H9 (cell line): Measurements from ENCODE around the gene SLAMF6. TPM values are rescaled to one million over a fixed set of nuclear protein-coding genes. Genes with fewer than 3 reads are reported as not detected.

Experiments
- DNase-seq: peaks from one replicate; pipeline ENCODE4 v3.0.0-alpha.2; 2017
- H2AFZ ChIP-seq: one replicate; pipeline ENCODE4 v1.6.1; 2013; ENCODE audit warnings: mild to moderate bottlenecking, low read length, control low read depth, moderate library complexity
- H2AK5ac ChIP-seq: 2 replicates; pipeline ENCODE4 v1.6.1; 2013; ENCODE audit warnings: low read length, control low read depth, mixed read lengths; ENCODE audit not compliant: insufficient read length
- H2BK120ac ChIP-seq: one replicate; pipeline ENCODE4 v1.6.1; 2013; ENCODE audit warnings: low read depth, mild to moderate bottlenecking, low read length, control low read depth, inconsistent platforms; ENCODE audit not compliant: poor library complexity, severe bottlenecking
- H2BK12ac ChIP-seq: 2 replicates; pipeline ENCODE4 v1.6.1; 2013; ENCODE audit warnings: low read length, control low read depth, mixed read lengths, low read depth; ENCODE audit not compliant: insufficient read length
- H2BK15ac ChIP-seq: 2 replicates; pipeline ENCODE4 v1.6.1; 2013; ENCODE audit warnings: low read depth, low read length, control low read depth
- H2BK20ac ChIP-seq: one replicate; pipeline ENCODE4 v1.6.1; 2013; ENCODE audit warnings: low read depth, mild to moderate bottlenecking, low read length, control low read depth, inconsistent platforms; ENCODE audit not compliant: poor library complexity, severe bottlenecking
- H2BK5ac ChIP-seq: 2 replicates; pipeline ENCODE4 v1.6.1; 2013; ENCODE audit warnings: low read length, control low read depth, mixed read lengths; ENCODE audit not compliant: insufficient read length
- H3K14ac ChIP-seq: 2 replicates; pipeline ENCODE4 v1.6.1; 2013; ENCODE audit warnings: low read length, control low read depth; ENCODE audit not compliant: insufficient read depth
- H3K18ac ChIP-seq: 2 replicates; pipeline ENCODE4 v1.6.1; 2013; ENCODE audit warnings: low read depth, mild to moderate bottlenecking, mixed read lengths, low read length, control low read depth; ENCODE audit not compliant: insufficient read length
- H3K23ac ChIP-seq: 2 replicates; pipeline ENCODE4 v1.6.1; 2013; ENCODE audit warnings: low read length, control low read depth, mixed read lengths, low read depth; ENCODE audit not compliant: insufficient read length
- H3K23me2 ChIP-seq: 2 replicates; pipeline ENCODE4 v1.6.1; 2013; ENCODE audit warnings: low read depth, mild to moderate bottlenecking, mixed read lengths, low read length, control low read depth; ENCODE audit not compliant: insufficient read length, poor library complexity, severe bottlenecking
- H3K27ac ChIP-seq: 2 replicates; pipeline ENCODE4 v1.5.1; 2013; ENCODE audit warnings: low read length, control low read depth, mixed read lengths, low read depth; ENCODE audit not compliant: insufficient read length
- H3K27me3 ChIP-seq: 2 replicates; pipeline ENCODE4 v1.6.1; 2013; ENCODE audit warnings: low read length, control low read depth, inconsistent platforms; ENCODE audit not compliant: insufficient read depth
- H3K4ac ChIP-seq: 2 replicates; pipeline ENCODE4 v1.6.1; 2013; ENCODE audit warnings: low read depth, mild to moderate bottlenecking, control low read depth, inconsistent platforms, low read length, moderate library complexity
- H3K4me1 ChIP-seq: 2 replicates; pipeline ENCODE4 v1.6.1; 2013; ENCODE audit warnings: low read length, control low read depth, inconsistent platforms; ENCODE audit not compliant: insufficient read depth
- H3K4me2 ChIP-seq: 2 replicates; pipeline ENCODE4 v1.6.1; 2013; ENCODE audit warnings: low read length, control low read depth, mixed read lengths; ENCODE audit not compliant: insufficient read length, insufficient read depth
- H3K56ac ChIP-seq: 2 replicates; pipeline ENCODE4 v1.6.1; 2013; ENCODE audit warnings: low read depth, mild to moderate bottlenecking, mixed read lengths, low read length, control low read depth; ENCODE audit not compliant: insufficient read length
- H3K79me1 ChIP-seq: 2 replicates; pipeline ENCODE4 v1.6.1; 2013; ENCODE audit warnings: low read depth, mild to moderate bottlenecking, moderate library complexity, low read length, control low read depth, inconsistent platforms; ENCODE audit not compliant: insufficient read depth, poor library complexity, severe bottlenecking
- H3K79me2 ChIP-seq: 2 replicates; pipeline ENCODE4 v1.6.1; 2013; ENCODE audit warnings: low read length, control low read depth, inconsistent platforms; ENCODE audit not compliant: insufficient read depth
- H3K9ac ChIP-seq: 2 replicates; pipeline ENCODE4 v1.6.1; 2013; ENCODE audit warnings: low read length, control low read depth, mixed read lengths; ENCODE audit not compliant: insufficient read length; ENCODE audit errors: extremely low read depth
- H3K9me3 ChIP-seq: one replicate; pipeline ENCODE4 v1.6.1; 2013; ENCODE audit warnings: low read depth, low read length, inconsistent platforms; ENCODE audit not compliant: control insufficient read depth
- H3T11ph ChIP-seq: one replicate; pipeline ENCODE4 v1.6.1; 2013; ENCODE audit warnings: mild to moderate bottlenecking, low read length, control low read depth, inconsistent platforms
- H4K20me1 ChIP-seq: one replicate; pipeline ENCODE4 v1.6.1; 2013; ENCODE audit not compliant: control insufficient read depth, insufficient read length, insufficient read depth
- H4K5ac ChIP-seq: 2 replicates; pipeline ENCODE4 v1.6.1; 2013; ENCODE audit warnings: low read depth, mild to moderate bottlenecking, mixed read lengths, low read length, control low read depth; ENCODE audit not compliant: insufficient read length
- H4K8ac ChIP-seq: replicated peaks from 2 replicates; pipeline ENCODE4 v1.6.1; 2013; ENCODE audit warnings: low read length, control low read depth, mixed read lengths, low read depth; ENCODE audit not compliant: insufficient read length
- H4K91ac ChIP-seq: 2 replicates; pipeline ENCODE4 v1.6.1; 2013; ENCODE audit warnings: low read depth, mild to moderate bottlenecking, moderate library complexity, mixed read lengths, low read length, control low read depth; ENCODE audit not compliant: insufficient read length
- H3K27ac Mint-ChIP-seq, 3 experiments: 2 replicates in 2 of 3; 3 replicates in 1 of 3; pipeline ENCODE4 v1.8.0; 2020 to 2021; ENCODE audit warnings: mixed read lengths in 3 of 3, mild to moderate bottlenecking in 1 of 3, moderate library complexity in 1 of 3
- H3K27me3 Mint-ChIP-seq: 2 replicates; pipeline ENCODE4 v1.8.0; 2021; ENCODE audit warnings: low read depth, mild to moderate bottlenecking, moderate library complexity, mixed read lengths
- H3K36me3 Mint-ChIP-seq, 3 experiments: 2 replicates in 2 of 3; 3 replicates in 1 of 3; pipeline ENCODE4 v1.8.0; 2020 to 2021; ENCODE audit warnings: low read depth in 3 of 3, mixed read lengths in 3 of 3; ENCODE audit not compliant: insufficient read depth in 1 of 3
- H3K4me1 Mint-ChIP-seq, 2 experiments: 2 replicates each; pipeline ENCODE4 v1.8.0; 2020; ENCODE audit warnings: mixed read lengths in 2 of 2
- H3K4me3 Mint-ChIP-seq, 2 experiments: 2 replicates in 1 of 2; 3 replicates in 1 of 2; pipeline ENCODE4 v1.8.0; 2020 to 2021; ENCODE audit warnings: mild to moderate bottlenecking in 2 of 2, mixed read lengths in 2 of 2, moderate library complexity in 1 of 2
- H3K9me3 Mint-ChIP-seq, 2 experiments: 2 replicates in 1 of 2; 3 replicates in 1 of 2; pipeline ENCODE4 v1.8.0; 2020; ENCODE audit warnings: mild to moderate bottlenecking in 2 of 2, mixed read lengths in 2 of 2, moderate library complexity in 1 of 2
- WGBS: extraction: QIAGEN DNeasy Blood & Tissue Kit; methylation state at CpG from one replicate; pipeline ENCODE4 v1.1.7; 2013; ENCODE audit warnings: missing lambda C conversion rate, low lambda C conversion rate, mixed read lengths; ENCODE audit not compliant: insufficient read length; ENCODE audit errors: extremely low coverage; 5-methylcytosine and 5-hydroxymethylcytosine counted together
- total RNA-seq: library from RNA; stranded (reverse); gene quantifications from 2 replicates; pipeline ENCODE4 v1.2.1, GENCODE V29; 2021
- TF ChIP-seq, protein P1 (sequence below): fragments of 200-600 bp; sonication (generic); conservative IDR thresholded peaks from 3 replicates; pipeline ENCODE4 v1.8.0; 2021; ENCODE audit warnings: antibody characterized with exemption, mild to moderate bottlenecking

The SLAMF6 gene
- total RNA-seq, 1 experiment from 2014 or later = not detected

DNA sequence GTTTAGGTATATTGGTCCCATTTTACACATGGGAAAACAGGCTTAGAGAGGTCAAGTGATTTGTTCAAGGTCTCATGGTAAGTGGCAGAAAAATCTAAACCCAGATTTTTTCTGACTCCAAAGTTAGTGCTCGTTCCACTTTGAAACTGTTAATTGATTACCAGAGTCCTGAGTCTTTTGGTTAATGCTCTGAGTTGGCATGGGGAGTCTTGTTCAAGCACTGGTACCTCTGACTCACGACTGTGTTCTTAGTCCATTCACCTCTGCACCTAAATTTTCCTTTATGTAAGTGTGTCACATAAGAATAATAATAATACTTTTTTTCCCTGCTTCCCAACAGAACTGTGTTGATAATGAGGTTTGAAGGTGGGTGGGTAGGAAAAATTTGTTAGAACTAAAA, 63.4 kb downstream of the SLAMF6 start:
- H3K23ac ChIP-seq = no peak overlapping the region
- H3K4ac ChIP-seq = no peak overlapping the region
- DNase-seq = no peak
- H3K18ac ChIP-seq = no peak overlapping the region
- H3K79me2 ChIP-seq = no peaks in the 10 kb centered on the region
- no peak overlapping the region for H3K4me3 Mint-ChIP-seq
- no peak overlapping the region for H4K8ac ChIP-seq
- peaks cover 24 to 29% of the 10 kb centered on the region in 2 experiments for H3K4me1 Mint-ChIP-seq
- H4K5ac ChIP-seq = no peak overlapping the region
- H3K4me1 ChIP-seq = no peaks in the 10 kb centered on the region; the same call in 1 of the 2 replicates
- no CpG with 5 or more reads among the region's 2 CpGs for WGBS
- H3K27ac Mint-ChIP-seq = no peak overlapping the region
- H2AK5ac ChIP-seq = no peak overlapping the region
- H3K9ac ChIP-seq = no peak overlapping the region
- no peak overlapping the region for H2BK5ac ChIP-seq
- no peak overlapping the region for H3K27ac ChIP-seq
- no peak overlapping the region for H4K91ac ChIP-seq
- H2BK15ac ChIP-seq = no peak overlapping the region
- no peak overlapping the region for H2AFZ ChIP-seq
- TF ChIP-seq, protein P1, sequence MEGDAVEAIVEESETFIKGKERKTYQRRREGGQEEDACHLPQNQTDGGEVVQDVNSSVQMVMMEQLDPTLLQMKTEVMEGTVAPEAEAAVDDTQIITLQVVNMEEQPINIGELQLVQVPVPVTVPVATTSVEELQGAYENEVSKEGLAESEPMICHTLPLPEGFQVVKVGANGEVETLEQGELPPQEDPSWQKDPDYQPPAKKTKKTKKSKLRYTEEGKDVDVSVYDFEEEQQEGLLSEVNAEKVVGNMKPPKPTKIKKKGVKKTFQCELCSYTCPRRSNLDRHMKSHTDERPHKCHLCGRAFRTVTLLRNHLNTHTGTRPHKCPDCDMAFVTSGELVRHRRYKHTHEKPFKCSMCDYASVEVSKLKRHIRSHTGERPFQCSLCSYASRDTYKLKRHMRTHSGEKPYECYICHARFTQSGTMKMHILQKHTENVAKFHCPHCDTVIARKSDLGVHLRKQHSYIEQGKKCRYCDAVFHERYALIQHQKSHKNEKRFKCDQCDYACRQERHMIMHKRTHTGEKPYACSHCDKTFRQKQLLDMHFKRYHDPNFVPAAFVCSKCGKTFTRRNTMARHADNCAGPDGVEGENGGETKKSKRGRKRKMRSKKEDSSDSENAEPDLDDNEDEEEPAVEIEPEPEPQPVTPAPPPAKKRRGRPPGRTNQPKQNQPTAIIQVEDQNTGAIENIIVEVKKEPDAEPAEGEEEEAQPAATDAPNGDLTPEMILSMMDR = no peak
- no peak overlapping the region for H2BK12ac ChIP-seq
- H3K23me2 ChIP-seq = no peaks in the 10 kb centered on the region
- H3K79me1 ChIP-seq = no peaks in the 10 kb centered on the region
- no peaks in the 10 kb centered on the region for H3K27me3 ChIP-seq
- no peak overlapping the region for H3K4me2 ChIP-seq
- H2BK120ac ChIP-seq = no peak overlapping the region
- H3K56ac ChIP-seq = no peak overlapping the region
- no peaks in the 10 kb centered on the region for H4K20me1 ChIP-seq
- no peak overlapping the region for H3K14ac ChIP-seq
- no peaks in the 10 kb centered on the region for H3K9me3 ChIP-seq
- H3K36me3 Mint-ChIP-seq = no peaks in the 10 kb centered on the region
- H3T11ph ChIP-seq = no peak overlapping the region
- H3K27me3 Mint-ChIP-seq = no peaks in the 10 kb centered on the region
- no peak overlapping the region for H2BK20ac ChIP-seq
- no peaks in the 10 kb centered on the region for H3K9me3 Mint-ChIP-seq
